ENCODE measurements around the gene MED12. TPM values are rescaled to one million over a fixed set of nuclear protein-coding genes. Genes with fewer than 3 reads are reported as not detected.

MED12 gene
- total and polyA plus RNA-seq, 2 donors (not counting 1 experiment from before 2014, with no cell fraction given): 34.1 to 123 TPM

GRCh38 chrX:71181910-71182799 is 63.8 kb downstream of the MED12 start:
- Histone ChIP-seq H3K4me1 (ENCODE audit: control insufficient read depth in 2 of 2, insufficient read depth in 2 of 2, low read length in 2 of 2) (peaks cover 5 to 15% of the 10 kb centered on the region in 2 donors), H2AFZ (ENCODE audit: insufficient read depth, low read depth, low read length, poor library complexity, severe bottlenecking) (peak overlapping the region; percentile 87), H3K36me3 (replicated peaks in 1 of 2; ENCODE audit: control extremely low read depth in 1 of 2, control insufficient read depth in 1 of 2, extremely low read depth in 1 of 2, insufficient read depth in 2 of 2, low read length in 1 of 2) (peaks cover 0 to 5% of the 10 kb centered on the region in 2 experiments), H3K27me3 (replicated peaks in 1 of 4; ENCODE audit: control extremely low read depth in 1 of 4, control insufficient read depth in 3 of 4, insufficient read depth in 4 of 4, low read length in 3 of 4) (no peaks in the 10 kb centered on the region), H3K9me3 (ENCODE audit: control extremely low read depth in 1 of 3, control insufficient read depth in 2 of 3, insufficient read depth in 1 of 3, low read length in 2 of 3) (no peaks in the 10 kb centered on the region), H3K79me2 (ENCODE audit: control insufficient read depth, insufficient read depth, low read length) (no peaks in the 10 kb centered on the region), H4K20me1 (ENCODE audit: control insufficient read depth, insufficient read depth, low read length, poor library complexity, severe bottlenecking) (no peaks in the 10 kb centered on the region), H3K9ac (ENCODE audit: low read length) (peak overlapping the region; percentile 84), H3K4me3 (ENCODE audit: control extremely low read depth in 1 of 5, extremely low read depth in 1 of 5, insufficient read depth in 1 of 5, low read depth in 2 of 5, low read length in 4 of 5) (peak overlapping the region; percentile 60 to 77 (median 66)), H3K4me2 (replicated peaks; ENCODE audit: low read depth, low read length, poor library complexity, severe bottlenecking) (peak overlapping the region; percentile 80), H3K27ac (ENCODE audit: low read length in 2 of 2) (peak overlapping the region; percentile 87 to 92)
- Mint-ChIP-seq H3K4me3 (peak overlapping the region; percentile 98), H3K27ac (peak overlapping the region; percentile 99), H3K27me3 (no peaks in the 10 kb centered on the region), H3K9me3 (ENCODE audit: insufficient read depth) (no peaks in the 10 kb centered on the region), H3K4me1 (peaks cover 15% of the 10 kb centered on the region)
- TF ChIP-seq CTCF (IDR thresholded peaks at IDR 0.05) (no peak), EZH2 (IDR thresholded peaks at IDR 0.05; ENCODE audit: borderline replicate concordance, insufficient read depth, low read depth, low read length, poor library complexity, severe bottlenecking) (no peak)
- intact Hi-C loops (cut with micrococcal nuclease): loop anchor here (1.0 to 5.0 kb wide), 6 partner anchors 16 to 184 kb away; partner anchors contain the start of genes IL2RG, NONO, SNX12 and TAF1
- peak; percentile 90 for DNase-seq
- POLR2A ChIA-PET: interaction anchor here (0.7 to 2.3 kb wide), 11 partner anchors 15 to 184 kb away, joined by 3 to 23 read pairs (median 6); partner anchors contain the start of genes IL2RG, MED12, NONO and SNX12
- CTCF ChIA-PET: interaction anchor here (0.7 to 5.1 kb wide), 8 partner anchors 9 to 413 kb away, joined by 3 to 39 read pairs (median 4); partner anchors contain the start of genes NONO and TAF1
- peak; percentile 89 for ATAC-seq (ENCODE audit: low read depth)
- 1% methylated on average over 16 of the region's 42 CpGs for WGBS (ENCODE audit: insufficient coverage)

Data from B cell (primary cell).